HL-60 (cell line): Measurements from ENCODE around the gene WFDC12.

Source experiments
- CTCF ChIP-seq: IDR thresholded peaks from one replicate; pipeline ENCODE4 v1.5.1; 2011; ENCODE audit warnings: low read length, control low read depth, inconsistent platforms; ENCODE audit not compliant: insufficient read depth
- GABPA ChIP-seq: IDR thresholded peaks from 2 replicates; pipeline ENCODE4 v1.6.1; 2012; ENCODE audit warnings: low read depth
- POLR2AphosphoS5 ChIP-seq: IDR thresholded peaks from 2 replicates; pipeline ENCODE4 v1.6.1; 2012; ENCODE audit warnings: low read depth

- no peak for TF ChIP-seq CTCF
- no peak for TF ChIP-seq POLR2AphosphoS5
- TF ChIP-seq GABPA: no peak
Observed at GRCh38 chr20:45154183-45154582, 29.9 kb upstream of the WFDC12 start.
